Esophagus squamous epithelium (tissue), 5 donors: Measurements from ENCODE around the gene FLYWCH1. TPM values are rescaled to one million over a fixed set of nuclear protein-coding genes. Genes with fewer than 3 reads are reported as not detected.

ENCODE experiments used
- DNase-seq: peaks from one replicate; lab custom pipeline; 2025; lab: John Stamatoyannopoulos, UW
- H3K27ac ChIP-seq, 4 donors: fragments of 200-600 bp; sonication (generic); one replicate each; pipeline ENCODE4 v1.5.1; 2016 to 2019; ENCODE audit warnings: mild to moderate bottlenecking in 1 of 4
- H3K27me3 ChIP-seq, 4 donors: fragments of 200-600 bp; sonication (generic); 1 replicate in 3 of 4; 2 replicates in 1 of 4; pipeline versions ENCODE4 v1.5.1 to v1.6.0; 2017 to 2021; ENCODE audit warnings: antibody characterized with exemption in 1 of 4
- H3K36me3 ChIP-seq, 3 donors: fragments of 200-600 bp; sonication (generic); one replicate each; pipeline ENCODE4 v1.5.1; 2016 to 2019
- H3K4me1 ChIP-seq, 3 donors: fragments of 200-600 bp; sonication (generic); one replicate each; pipeline ENCODE4 v1.5.1; 2017 to 2019
- H3K4me3 ChIP-seq, 4 donors: fragments of 200-600 bp; sonication (generic); 1 replicate in 3 of 4; 2 replicates in 1 of 4; pipeline ENCODE4 v1.5.1; 2016 to 2019; ENCODE audit warnings: mild to moderate bottlenecking in 2 of 4, moderate library complexity in 1 of 4
- H3K9me3 ChIP-seq, 3 donors: fragments of 200-600 bp; sonication (generic); one replicate each; pipeline ENCODE4 v1.5.1; 2016 to 2019
- POLR2A ChIP-seq, 4 donors: fragments of 450-650 bp; IDR thresholded peaks; one replicate each; pipeline ENCODE4 v1.6.1; 2017; ENCODE audit warnings: antibody characterized with exemption in 4 of 4, mild to moderate bottlenecking in 4 of 4, moderate library complexity in 3 of 4
- WGBS, 2 donors: methylation state at CpG; one replicate each; pipeline ENCODE4 v1.1.5; 2018; 5-methylcytosine and 5-hydroxymethylcytosine counted together
- intact Hi-C: fragments of 100-400 bp; cut with DNase I; formaldehyde crosslinking; loops from one replicate; pipeline ENCODE4 v1.15.0; 2022
- total RNA-seq, 4 donors: library from RNA; depleted of rRNA; stranded (reverse); fragments of >200 nt; gene quantifications; one replicate each; pipeline ENCODE4 v1.1.0, GENCODE V29; 2016
- TF ChIP-seq, protein P1 (sequence below), 6 experiments: fragments of 450-650 bp in 4 of 6; fragments of 200-600 bp in 2 of 6; sonication (generic) in 2 of 6; IDR thresholded peaks; one replicate each; pipeline ENCODE4 v1.5.1; 2016 to 2019; ENCODE audit warnings: antibody characterized with exemption in 6 of 6, mild to moderate bottlenecking in 4 of 6, moderate library complexity in 4 of 6
- donor health status: DM: yes; HTN: yes; CAD: no.

The FLYWCH1 gene
- total RNA-seq, 4 donors from 2014 or later: 25.4 to 52.1 (median 27.1) TPM

DNA sequence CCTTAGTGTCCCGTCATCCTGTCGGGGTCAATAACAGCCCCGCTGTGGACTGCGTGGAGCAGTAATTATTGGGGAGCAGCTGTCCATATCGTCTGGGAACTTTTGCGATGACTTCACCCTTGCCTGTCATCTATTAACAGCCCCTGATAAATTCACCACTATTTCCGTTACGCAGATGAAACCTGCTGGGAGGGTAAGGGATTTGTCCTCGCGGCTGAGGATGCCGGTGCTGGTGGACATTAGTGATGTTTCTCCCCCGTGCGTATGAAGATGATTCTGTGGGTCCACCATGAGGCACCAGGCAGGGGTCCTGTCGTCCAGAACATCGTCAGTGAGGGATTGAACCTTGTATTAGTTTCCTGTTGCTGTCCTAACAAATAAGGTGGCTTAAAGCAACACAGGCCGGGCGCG lies 27.7 kb upstream of the FLYWCH1 start:
- DNase-seq: no peak
- TF ChIP-seq, protein P1, sequence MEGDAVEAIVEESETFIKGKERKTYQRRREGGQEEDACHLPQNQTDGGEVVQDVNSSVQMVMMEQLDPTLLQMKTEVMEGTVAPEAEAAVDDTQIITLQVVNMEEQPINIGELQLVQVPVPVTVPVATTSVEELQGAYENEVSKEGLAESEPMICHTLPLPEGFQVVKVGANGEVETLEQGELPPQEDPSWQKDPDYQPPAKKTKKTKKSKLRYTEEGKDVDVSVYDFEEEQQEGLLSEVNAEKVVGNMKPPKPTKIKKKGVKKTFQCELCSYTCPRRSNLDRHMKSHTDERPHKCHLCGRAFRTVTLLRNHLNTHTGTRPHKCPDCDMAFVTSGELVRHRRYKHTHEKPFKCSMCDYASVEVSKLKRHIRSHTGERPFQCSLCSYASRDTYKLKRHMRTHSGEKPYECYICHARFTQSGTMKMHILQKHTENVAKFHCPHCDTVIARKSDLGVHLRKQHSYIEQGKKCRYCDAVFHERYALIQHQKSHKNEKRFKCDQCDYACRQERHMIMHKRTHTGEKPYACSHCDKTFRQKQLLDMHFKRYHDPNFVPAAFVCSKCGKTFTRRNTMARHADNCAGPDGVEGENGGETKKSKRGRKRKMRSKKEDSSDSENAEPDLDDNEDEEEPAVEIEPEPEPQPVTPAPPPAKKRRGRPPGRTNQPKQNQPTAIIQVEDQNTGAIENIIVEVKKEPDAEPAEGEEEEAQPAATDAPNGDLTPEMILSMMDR (IDR thresholded peaks at IDR 0.05): no peak
- TF ChIP-seq POLR2A (IDR thresholded peaks at IDR 0.05): no peak
- H3K4me3 ChIP-seq: peak overlapping the region; percentile 64 to 85 (median 79)
- H3K9me3 ChIP-seq: no peaks in the 10 kb centered on the region
- H3K36me3 ChIP-seq: peaks cover 0 to 4% (median 0%) of the 10 kb centered on the region in 3 donors
- WGBS, 2 donors: 41 to 53% methylated on average over 11 to 14 of the region's 18 CpGs
- H3K4me1 ChIP-seq: peaks cover 5 to 21% (median 14%) of the 10 kb centered on the region in 3 donors
- peak overlapping the region; percentile 93 to 97 (median 96) for H3K27ac ChIP-seq
- no peaks in the 10 kb centered on the region for H3K27me3 ChIP-seq
- intact Hi-C loops: no loop called here

DNA sequence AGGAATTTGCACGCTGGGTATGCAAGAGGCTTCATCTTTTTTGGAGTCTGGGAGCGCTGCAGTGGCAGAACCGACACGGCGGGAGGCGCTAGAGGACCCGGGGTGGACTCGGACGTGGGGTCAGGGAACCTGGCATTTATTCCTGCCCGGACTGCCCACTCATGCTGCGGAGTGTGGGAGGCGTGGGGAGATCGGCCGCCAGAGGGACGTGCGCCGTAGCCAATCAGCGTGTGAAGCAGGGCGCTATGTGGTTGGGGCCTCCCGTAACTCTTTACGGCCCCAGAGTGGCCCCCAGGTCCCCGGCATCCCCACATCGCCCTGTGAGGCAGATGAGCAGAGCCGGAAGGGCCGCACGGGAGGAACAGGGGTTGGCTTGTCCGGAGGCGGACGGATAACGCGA lies 17.5 kb upstream of the FLYWCH1 start:
- intact Hi-C loops: no loop called here
- no peak for TF ChIP-seq POLR2A (IDR thresholded peaks at IDR 0.05)
- TF ChIP-seq, protein P1 (IDR thresholded peaks at IDR 0.05): no peak
- H3K27me3 ChIP-seq: no peaks in the 10 kb centered on the region
- peaks cover 0 to 15% (median 5%) of the 10 kb centered on the region in 3 donors for H3K4me1 ChIP-seq
- no peak overlapping the region for H3K27ac ChIP-seq
- WGBS, 2 donors: 75 to 96% methylated on average over 6 to 13 of the region's 31 CpGs
- H3K9me3 ChIP-seq: no peaks in the 10 kb centered on the region
- H3K4me3 ChIP-seq: no peak overlapping the region
- no peak for DNase-seq
- H3K36me3 ChIP-seq: peaks cover 0 to 31% (median 6%) of the 10 kb centered on the region in 3 donors

DNA sequence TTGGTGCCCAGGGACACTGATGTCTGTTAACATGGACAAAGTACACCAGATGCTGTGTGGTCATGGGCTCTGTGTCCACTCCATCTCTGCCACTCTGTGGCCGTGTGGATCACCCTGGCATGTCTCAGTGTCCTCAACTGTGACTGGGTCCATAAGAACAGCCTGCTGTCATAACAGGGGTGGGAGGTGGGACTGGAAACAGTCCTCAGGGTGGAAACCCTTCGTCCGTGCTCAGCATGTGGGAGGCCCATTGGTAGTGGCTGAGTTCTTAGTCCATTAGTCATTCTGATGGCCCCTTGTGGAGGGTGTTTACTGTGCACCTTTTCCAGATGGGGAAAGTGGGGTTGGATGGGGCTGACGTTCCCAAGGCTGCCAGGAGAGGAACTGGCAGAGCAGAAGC lies 15.9 kb upstream of the FLYWCH1 start:
- intact Hi-C loops: no loop called here
- 100% methylated on average over 1 of the region's 4 CpGs; no CpG with 5 or more reads in 1 of the 2 donors for WGBS, 2 donors
- Histone ChIP-seq H3K27ac (no peak overlapping the region), H3K27me3 (no peaks in the 10 kb centered on the region), H3K9me3 (no peaks in the 10 kb centered on the region), H3K36me3 (peaks cover 0 to 47% (median 6%) of the 10 kb centered on the region in 3 donors), H3K4me1 (peaks cover 0 to 6% (median 3%) of the 10 kb centered on the region in 3 donors), H3K4me3 (no peak overlapping the region)
- TF ChIP-seq POLR2A (IDR thresholded peaks at IDR 0.05): no peak
- TF ChIP-seq, protein P1 (IDR thresholded peaks at IDR 0.05): no peak
- DNase-seq: no peak

DNA sequence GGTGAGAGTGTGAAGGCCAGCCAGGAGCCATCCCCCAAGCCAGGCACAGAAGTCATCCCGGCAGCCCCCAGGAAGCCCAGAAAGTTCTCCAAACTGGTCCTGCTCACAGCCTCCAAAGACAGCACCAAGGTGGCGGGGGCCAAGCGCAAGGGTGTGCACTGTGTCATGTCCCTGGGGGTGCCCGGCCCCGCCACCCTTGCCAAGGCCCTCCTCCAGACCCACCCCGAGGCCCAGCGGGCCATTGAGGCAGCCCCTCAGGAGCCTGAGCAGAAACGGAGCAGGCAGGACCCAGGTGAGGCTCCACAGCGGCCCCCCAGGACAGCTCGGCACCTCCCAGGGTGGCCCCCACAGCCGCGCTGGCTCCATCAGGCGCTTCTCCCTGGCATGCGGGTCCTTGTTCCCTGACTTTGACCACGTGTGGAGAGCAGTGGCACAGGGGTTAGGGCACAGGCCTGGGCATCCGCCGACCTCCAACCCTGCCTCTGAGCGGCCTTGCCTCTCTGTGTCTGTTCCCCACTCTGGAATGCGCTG lies 15.2 kb upstream of the FLYWCH1 start:
- Histone ChIP-seq H3K4me3 (no peak overlapping the region), H3K27me3 (no peaks in the 10 kb centered on the region), H3K4me1 (no peaks in the 10 kb centered on the region), H3K27ac (no peak overlapping the region), H3K9me3 (no peaks in the 10 kb centered on the region), H3K36me3 (peaks cover 0 to 51% (median 6%) of the 10 kb centered on the region in 3 donors)
- intact Hi-C loops: no loop called here
- DNase-seq: no peak
- no CpG with 5 or more reads among the region's 19 CpGs for WGBS, 2 donors
- TF ChIP-seq, protein P1 (IDR thresholded peaks at IDR 0.05): no peak
- TF ChIP-seq POLR2A (IDR thresholded peaks at IDR 0.05): no peak

DNA sequence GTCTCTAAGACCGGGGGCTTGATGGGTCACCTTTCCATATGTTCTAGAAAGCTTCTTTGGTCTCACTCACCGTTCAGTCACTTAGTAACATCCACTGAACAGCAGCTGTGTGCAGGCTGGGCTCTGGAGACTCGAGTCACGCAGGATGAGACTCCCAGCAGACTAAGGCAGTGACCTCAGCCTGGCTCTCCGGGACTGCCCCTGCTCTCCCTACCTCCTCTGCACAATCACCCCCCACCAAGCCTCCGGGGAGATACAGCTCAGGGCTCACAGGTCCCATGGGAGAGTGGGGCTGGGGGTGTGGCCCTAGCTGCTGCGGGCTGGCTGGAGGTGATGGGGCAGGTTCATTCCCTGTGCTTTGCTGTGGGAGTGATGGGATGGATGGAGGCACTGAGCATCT lies 14.6 kb upstream of the FLYWCH1 start:
- TF ChIP-seq, protein P1 (IDR thresholded peaks at IDR 0.05): no peak
- no peak for TF ChIP-seq POLR2A (IDR thresholded peaks at IDR 0.05)
- intact Hi-C loops: no loop called here
- no peaks in the 10 kb centered on the region for H3K9me3 ChIP-seq
- H3K27ac ChIP-seq: no peak overlapping the region
- no CpG with 5 or more reads among the region's 7 CpGs for WGBS, 2 donors
- H3K4me1 ChIP-seq: no peaks in the 10 kb centered on the region
- H3K36me3 ChIP-seq: peaks cover 0 to 51% (median 6%) of the 10 kb centered on the region in 3 donors
- H3K4me3 ChIP-seq: no peak overlapping the region
- no peak for DNase-seq
- H3K27me3 ChIP-seq: no peaks in the 10 kb centered on the region
